ENCODE measurements around the gene DNAJB6.

DNA sequence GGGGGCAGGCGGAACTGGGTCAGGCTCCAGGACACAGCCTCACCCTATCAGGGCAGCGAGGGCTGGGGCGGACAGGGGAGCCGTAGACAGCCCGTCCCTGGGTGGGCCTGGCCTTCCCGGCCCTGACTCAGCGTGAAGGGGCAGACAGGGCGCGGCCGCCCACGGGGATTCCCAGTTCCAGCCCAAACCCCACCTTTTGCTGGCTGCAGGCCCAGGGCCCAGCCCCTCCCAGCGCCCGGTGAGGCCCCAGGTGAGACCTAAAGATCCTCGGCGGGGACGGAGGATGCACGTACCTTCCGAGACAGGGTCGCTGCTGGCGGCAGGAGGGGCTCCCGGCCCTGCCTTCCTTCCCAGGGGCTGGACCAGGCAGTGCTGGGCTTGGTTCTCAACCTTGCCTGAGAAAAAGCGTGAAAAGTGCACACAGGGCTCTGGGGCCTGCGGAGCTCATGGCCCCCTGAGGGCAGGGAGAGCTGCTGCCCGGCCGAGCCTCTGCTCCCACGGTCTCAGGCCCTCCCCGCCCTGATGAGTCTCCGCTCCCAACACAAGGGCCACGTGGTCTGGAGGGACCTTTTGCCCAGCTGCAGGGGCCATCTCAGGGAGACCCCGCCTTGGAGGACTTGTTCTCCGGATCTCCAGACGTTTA, 43.9 kb upstream of the DNAJB6 start:
- TF ChIP-seq, protein P1, sequence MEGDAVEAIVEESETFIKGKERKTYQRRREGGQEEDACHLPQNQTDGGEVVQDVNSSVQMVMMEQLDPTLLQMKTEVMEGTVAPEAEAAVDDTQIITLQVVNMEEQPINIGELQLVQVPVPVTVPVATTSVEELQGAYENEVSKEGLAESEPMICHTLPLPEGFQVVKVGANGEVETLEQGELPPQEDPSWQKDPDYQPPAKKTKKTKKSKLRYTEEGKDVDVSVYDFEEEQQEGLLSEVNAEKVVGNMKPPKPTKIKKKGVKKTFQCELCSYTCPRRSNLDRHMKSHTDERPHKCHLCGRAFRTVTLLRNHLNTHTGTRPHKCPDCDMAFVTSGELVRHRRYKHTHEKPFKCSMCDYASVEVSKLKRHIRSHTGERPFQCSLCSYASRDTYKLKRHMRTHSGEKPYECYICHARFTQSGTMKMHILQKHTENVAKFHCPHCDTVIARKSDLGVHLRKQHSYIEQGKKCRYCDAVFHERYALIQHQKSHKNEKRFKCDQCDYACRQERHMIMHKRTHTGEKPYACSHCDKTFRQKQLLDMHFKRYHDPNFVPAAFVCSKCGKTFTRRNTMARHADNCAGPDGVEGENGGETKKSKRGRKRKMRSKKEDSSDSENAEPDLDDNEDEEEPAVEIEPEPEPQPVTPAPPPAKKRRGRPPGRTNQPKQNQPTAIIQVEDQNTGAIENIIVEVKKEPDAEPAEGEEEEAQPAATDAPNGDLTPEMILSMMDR (IDR thresholded peaks at IDR 0.05), result no peak
- TF ChIP-seq POLR2A (IDR thresholded peaks at IDR 0.05), result no peak
- TF ChIP-seq POLR2AphosphoS5 (IDR thresholded peaks at IDR 0.05), result no peak
